ENCODE measurements around the gene SLC23A3. TPM values are rescaled to one million over a fixed set of nuclear protein-coding genes. Genes with fewer than 3 reads are reported as not detected.
A peak's percentile ranks its signal among the peaks of the same experiment; 100 is the strongest.

The SLC23A3 gene
- polyA plus RNA-seq, 3 donors: 1.1 TPM; not detected in 2

DNA sequence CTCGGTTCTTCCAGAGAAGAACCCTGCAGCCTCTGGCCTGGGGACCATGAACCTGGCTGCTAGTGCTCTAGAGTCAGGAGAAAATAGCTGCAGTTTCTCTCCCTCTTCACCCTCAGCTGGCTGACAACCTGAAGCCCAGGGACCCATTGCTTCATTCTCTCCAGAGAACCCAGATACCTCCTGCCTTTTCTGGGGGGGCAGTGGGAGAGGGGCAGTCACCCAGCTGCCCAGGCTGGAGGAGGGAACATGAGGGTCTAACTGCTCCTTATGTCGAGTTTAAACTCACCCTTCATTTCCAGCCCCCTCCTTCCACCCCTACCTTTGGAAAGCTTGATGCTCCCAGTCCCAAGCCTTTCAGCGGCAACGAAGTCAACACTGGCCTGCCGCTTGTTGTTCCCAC is 29.1 kb upstream of the SLC23A3 start:
- Histone ChIP-seq H3K36me3 (replicated peaks in 1 of 2; ENCODE audit: control insufficient read depth in 1 of 2, insufficient read depth in 2 of 2, low read length in 2 of 2) (no peaks in the 10 kb centered on the region), H3K9ac (ENCODE audit: insufficient read depth, low read length, poor library complexity, severe bottlenecking) (no peak overlapping the region), H3K27ac (ENCODE audit: low read depth in 1 of 2, low read length in 2 of 2) (no peak overlapping the region), H3K79me2 (ENCODE audit: insufficient read depth, low read length) (no peaks in the 10 kb centered on the region), H3K27me3 (ENCODE audit: control insufficient read depth in 2 of 2, insufficient read depth in 2 of 2, low read length in 2 of 2) (no peaks in the 10 kb centered on the region), H3K4me1 (ENCODE audit: control insufficient read depth in 1 of 2, insufficient read depth in 2 of 2, low read length in 2 of 2) (no peaks in the 10 kb centered on the region), H2AFZ (ENCODE audit: insufficient read depth, low read depth, low read length, poor library complexity, severe bottlenecking) (no peak overlapping the region), H3K9me3 (replicated peaks in 1 of 2; ENCODE audit: control insufficient read depth in 1 of 2, insufficient read depth in 1 of 2, low read length in 2 of 2) (no peaks in the 10 kb centered on the region), H3K4me3 (replicated peaks in 1 of 3; ENCODE audit: low read depth in 2 of 3, low read length in 3 of 3) (no peak overlapping the region), H3K4me2 (replicated peaks; ENCODE audit: extremely low read depth, low read length, poor library complexity, severe bottlenecking) (no peak overlapping the region), H4K20me1 (ENCODE audit: insufficient read depth, low read length) (no peaks in the 10 kb centered on the region)
- intact Hi-C loops (cut with micrococcal nuclease): no loop called here
- TF ChIP-seq, protein P1, sequence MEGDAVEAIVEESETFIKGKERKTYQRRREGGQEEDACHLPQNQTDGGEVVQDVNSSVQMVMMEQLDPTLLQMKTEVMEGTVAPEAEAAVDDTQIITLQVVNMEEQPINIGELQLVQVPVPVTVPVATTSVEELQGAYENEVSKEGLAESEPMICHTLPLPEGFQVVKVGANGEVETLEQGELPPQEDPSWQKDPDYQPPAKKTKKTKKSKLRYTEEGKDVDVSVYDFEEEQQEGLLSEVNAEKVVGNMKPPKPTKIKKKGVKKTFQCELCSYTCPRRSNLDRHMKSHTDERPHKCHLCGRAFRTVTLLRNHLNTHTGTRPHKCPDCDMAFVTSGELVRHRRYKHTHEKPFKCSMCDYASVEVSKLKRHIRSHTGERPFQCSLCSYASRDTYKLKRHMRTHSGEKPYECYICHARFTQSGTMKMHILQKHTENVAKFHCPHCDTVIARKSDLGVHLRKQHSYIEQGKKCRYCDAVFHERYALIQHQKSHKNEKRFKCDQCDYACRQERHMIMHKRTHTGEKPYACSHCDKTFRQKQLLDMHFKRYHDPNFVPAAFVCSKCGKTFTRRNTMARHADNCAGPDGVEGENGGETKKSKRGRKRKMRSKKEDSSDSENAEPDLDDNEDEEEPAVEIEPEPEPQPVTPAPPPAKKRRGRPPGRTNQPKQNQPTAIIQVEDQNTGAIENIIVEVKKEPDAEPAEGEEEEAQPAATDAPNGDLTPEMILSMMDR (IDR thresholded peaks at IDR 0.05): no peak
- no peaks in the 10 kb centered on the region for H3K36me3 Mint-ChIP-seq
- no peak overlapping the region for H3K4me3 Mint-ChIP-seq
- 86% methylated on average over 3 of the region's 5 CpGs for WGBS (ENCODE audit: insufficient coverage)
- H3K27me3 Mint-ChIP-seq (ENCODE audit: low read depth in 3 of 3): peaks cover 3 to 19% (median 16%) of the 10 kb centered on the region in 3 donors
- H3K9me3 Mint-ChIP-seq: peaks cover 0 to 3% (median 0%) of the 10 kb centered on the region in 7 donors
- peak overlapping the region in 1 of 7 donors; percentile 31 for H3K27ac Mint-ChIP-seq
- no peak for DNase-seq
- no peaks in the 10 kb centered on the region for H3K4me1 Mint-ChIP-seq

DNA sequence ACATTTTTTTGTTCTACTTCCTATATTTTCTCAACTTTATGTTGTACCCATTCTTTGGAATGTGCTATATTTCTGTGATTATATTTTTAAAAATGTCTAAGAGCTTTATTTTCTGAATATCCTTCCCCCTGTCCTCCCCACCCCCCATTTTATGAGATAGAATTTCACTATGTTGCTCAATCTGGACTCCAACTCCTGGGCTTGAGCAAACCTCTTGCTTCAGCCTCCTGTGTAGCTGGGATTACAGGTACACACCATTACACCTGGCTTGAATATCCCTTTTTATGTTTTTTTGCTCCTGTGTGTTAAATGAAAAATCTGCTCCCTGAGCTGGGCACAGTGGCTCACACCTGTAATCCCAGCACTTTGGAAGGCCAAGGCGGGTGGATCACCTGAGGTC is 27.6 kb upstream of the SLC23A3 start:
- peaks cover 0 to 3% (median 0%) of the 10 kb centered on the region in 7 donors for H3K9me3 Mint-ChIP-seq
- no peak overlapping the region for H3K27ac ChIP-seq (ENCODE audit: low read depth in 1 of 2, low read length in 2 of 2)
- H3K36me3 Mint-ChIP-seq: no peaks in the 10 kb centered on the region
- TF ChIP-seq, protein P1 (IDR thresholded peaks at IDR 0.05): no peak
- no peaks in the 10 kb centered on the region for H3K79me2 ChIP-seq (ENCODE audit: insufficient read depth, low read length)
- H3K27me3 ChIP-seq (ENCODE audit: control insufficient read depth in 2 of 2, insufficient read depth in 2 of 2, low read length in 2 of 2): no peaks in the 10 kb centered on the region
- H3K27ac Mint-ChIP-seq: no peak overlapping the region
- no peaks in the 10 kb centered on the region for H3K4me1 ChIP-seq (ENCODE audit: control insufficient read depth in 1 of 2, insufficient read depth in 2 of 2, low read length in 2 of 2)
- 100% methylated on average over 1 of the region's 1 CpG for WGBS (ENCODE audit: insufficient coverage)
- H3K4me2 ChIP-seq (replicated peaks; ENCODE audit: extremely low read depth, low read length, poor library complexity, severe bottlenecking): no peak overlapping the region
- H3K4me1 Mint-ChIP-seq: no peaks in the 10 kb centered on the region
- no peaks in the 10 kb centered on the region for H3K9me3 ChIP-seq (replicated peaks in 1 of 2; ENCODE audit: control insufficient read depth in 1 of 2, insufficient read depth in 1 of 2, low read length in 2 of 2)
- H3K9ac ChIP-seq (ENCODE audit: insufficient read depth, low read length, poor library complexity, severe bottlenecking): no peak overlapping the region
- no peak overlapping the region for H2AFZ ChIP-seq (ENCODE audit: insufficient read depth, low read depth, low read length, poor library complexity, severe bottlenecking)
- H3K4me3 Mint-ChIP-seq: no peak overlapping the region
- H3K27me3 Mint-ChIP-seq (ENCODE audit: low read depth in 3 of 3): peaks cover 2 to 19% (median 14%) of the 10 kb centered on the region in 3 donors
- intact Hi-C loops (cut with micrococcal nuclease): no loop called here
- no peak for DNase-seq
- no peaks in the 10 kb centered on the region for H3K36me3 ChIP-seq (replicated peaks in 1 of 2; ENCODE audit: control insufficient read depth in 1 of 2, insufficient read depth in 2 of 2, low read length in 2 of 2)
- H4K20me1 ChIP-seq (ENCODE audit: insufficient read depth, low read length): no peaks in the 10 kb centered on the region
- no peak overlapping the region for H3K4me3 ChIP-seq (replicated peaks in 1 of 3; ENCODE audit: low read depth in 2 of 3, low read length in 3 of 3)
